Neural cell (in vitro differentiated cells): Measurements from ENCODE around the gene FCN3. TPM values are rescaled to one million over a fixed set of nuclear protein-coding genes. Genes with fewer than 3 reads are reported as not detected.

Experiments
- H2AFZ ChIP-seq: fragments of 200-600, 300-800 bp; sonication (generic), shearing (Covaris generic); 2 replicates; pipeline ENCODE4 v1.6.0; 2014; ENCODE audit warnings: low read depth, mild to moderate bottlenecking, antibody characterized with exemption, low read length, moderate library complexity
- H3F3A ChIP-seq: fragments of 200-600 bp; shearing (Covaris generic); 2 replicates; pipeline ENCODE4 v1.6.1; 2016; ENCODE audit warnings: mild to moderate bottlenecking, moderate library complexity, mixed read lengths, antibody characterized with exemption, low read length; ENCODE audit not compliant: insufficient read depth, poor library complexity, severe bottlenecking
- H3K27ac ChIP-seq: fragments of 200-600, 300-800 bp; sonication (generic), shearing (Covaris generic); 2 replicates; pipeline ENCODE4 v1.5.1; 2014; ENCODE audit warnings: mild to moderate bottlenecking, low read length, moderate library complexity
- H3K27me3 ChIP-seq: fragments of 300-800, 200-600 bp; sonication (generic), shearing (Covaris generic); 2 replicates; pipeline ENCODE4 v1.6.0; 2014; ENCODE audit warnings: mild to moderate bottlenecking, low read depth, low read length, moderate library complexity; ENCODE audit not compliant: insufficient read depth
- H3K36me3 ChIP-seq: fragments of 300-800, 200-600 bp; sonication (generic), shearing (Covaris generic); 2 replicates; pipeline ENCODE4 v1.5.1; 2014; ENCODE audit warnings: mild to moderate bottlenecking, antibody characterized with exemption, low read length, moderate library complexity; ENCODE audit not compliant: insufficient read depth
- H3K4me2 ChIP-seq: fragments of 300-800, 200-600 bp; sonication (generic), shearing (Covaris generic); 2 replicates; pipeline ENCODE4 v1.6.0; 2014; ENCODE audit warnings: mild to moderate bottlenecking, low read length
- H3K4me3 ChIP-seq: fragments of 300-800, 200-600 bp; sonication (generic), shearing (Covaris generic); 2 replicates; pipeline ENCODE4 v1.5.1; 2014; ENCODE audit warnings: mild to moderate bottlenecking, low read length, moderate library complexity
- H3K79me2 ChIP-seq: fragments of 200-600 bp; shearing (Covaris generic); replicated peaks from 2 replicates; pipeline ENCODE4 v1.6.0; 2014; ENCODE audit warnings: mild to moderate bottlenecking, low read length, moderate library complexity; ENCODE audit not compliant: insufficient read depth
- H3K9ac ChIP-seq: fragments of 300-800, 200-600 bp; sonication (generic), shearing (Covaris generic); 2 replicates; pipeline ENCODE4 v1.6.1; 2016; ENCODE audit warnings: mild to moderate bottlenecking, low read length, mixed read lengths
- H3K9me2 ChIP-seq: fragments of 200-600 bp; shearing (Covaris generic); 2 replicates; pipeline ENCODE4 v1.6.1; 2016; ENCODE audit warnings: mild to moderate bottlenecking, low read length, mixed read lengths; ENCODE audit not compliant: insufficient read depth
- H3K9me3 ChIP-seq: fragments of 200-600, 300-800 bp; sonication (generic), shearing (Covaris generic); 2 replicates; pipeline ENCODE4 v1.6.1; 2016; ENCODE audit warnings: mild to moderate bottlenecking, mixed run types, low read length, moderate library complexity, mixed read lengths
- H4K20me1 ChIP-seq: fragments of 200-600 bp; shearing (Covaris generic); 2 replicates; pipeline ENCODE4 v1.6.1; 2016; ENCODE audit warnings: mild to moderate bottlenecking, mixed run types; ENCODE audit not compliant: insufficient read depth
- CTCF ChIP-seq: fragments of 450-650 bp; IDR thresholded peaks from 2 replicates; pipeline ENCODE4 v1.5.1; 2014; ENCODE audit warnings: antibody characterized with exemption, mild to moderate bottlenecking, moderate library complexity; ENCODE audit not compliant: poor library complexity, severe bottlenecking
- EP300 ChIP-seq: fragments of 450-650 bp; conservative IDR thresholded peaks from 2 replicates; pipeline ENCODE4 v1.6.1; 2014; ENCODE audit warnings: antibody characterized with exemption, mild to moderate bottlenecking, moderate library complexity; ENCODE audit not compliant: poor library complexity, severe bottlenecking
- EZH2 ChIP-seq: fragments of 200-600, 300-800 bp; shearing (Covaris generic), sonication (generic); IDR thresholded peaks from 2 replicates; pipeline ENCODE4 v1.6.1; 2014; ENCODE audit warnings: antibody characterized with exemption, low read length, borderline replicate concordance, mild to moderate bottlenecking; ENCODE audit not compliant: insufficient read depth, poor library complexity, severe bottlenecking
- MXI1 ChIP-seq: fragments of 450-650 bp; conservative IDR thresholded peaks from 2 replicates; pipeline ENCODE4 v1.6.1; 2014; ENCODE audit warnings: antibody characterized with exemption, mild to moderate bottlenecking; ENCODE audit not compliant: poor library complexity, severe bottlenecking
- POLR2AphosphoS5 ChIP-seq: IDR thresholded peaks from 2 replicates; pipeline ENCODE4 v1.6.1; 2012
- RAD21 ChIP-seq: fragments of 450-650 bp; conservative IDR thresholded peaks from 2 replicates; pipeline ENCODE4 v1.6.1; 2014; ENCODE audit warnings: antibody characterized with exemption, mild to moderate bottlenecking, moderate library complexity
- REST ChIP-seq: IDR thresholded peaks from 2 replicates; pipeline ENCODE4 v1.6.1; 2012; ENCODE audit warnings: borderline replicate concordance
- SMC3 ChIP-seq: fragments of 450-650 bp; conservative IDR thresholded peaks from 2 replicates; pipeline ENCODE4 v1.6.1; 2014; ENCODE audit warnings: antibody characterized with exemption, mild to moderate bottlenecking, moderate library complexity; ENCODE audit not compliant: poor library complexity
- TAF1 ChIP-seq: IDR thresholded peaks from 2 replicates; pipeline ENCODE4 v1.6.1; 2012; ENCODE audit warnings: low read depth
- polyA plus RNA-seq: library from polyadenylated mRNA; depleted of rRNA; stranded (reverse); fragments of >200 nt; gene quantifications from 2 replicates; pipeline ENCODE4 v1.2.3, GENCODE V29; 2014

FCN3 gene
- polyA plus RNA-seq, 1 donor from 2014 or later: not detected

- TF ChIP-seq SMC3 (no peak), RAD21 (no peak), EP300 (no peak), TAF1 (no peak)
These were observed 23.0 kb downstream of the FCN3 start (continued) for GRCh38 chr1:27351541-27352107.

- Histone ChIP-seq H2AFZ (no peak overlapping the region), H3K9me3 (no peaks in the 10 kb centered on the region)
These were observed 23.7 kb downstream of the FCN3 start for GRCh38 chr1:27350663-27351540.

DNA sequence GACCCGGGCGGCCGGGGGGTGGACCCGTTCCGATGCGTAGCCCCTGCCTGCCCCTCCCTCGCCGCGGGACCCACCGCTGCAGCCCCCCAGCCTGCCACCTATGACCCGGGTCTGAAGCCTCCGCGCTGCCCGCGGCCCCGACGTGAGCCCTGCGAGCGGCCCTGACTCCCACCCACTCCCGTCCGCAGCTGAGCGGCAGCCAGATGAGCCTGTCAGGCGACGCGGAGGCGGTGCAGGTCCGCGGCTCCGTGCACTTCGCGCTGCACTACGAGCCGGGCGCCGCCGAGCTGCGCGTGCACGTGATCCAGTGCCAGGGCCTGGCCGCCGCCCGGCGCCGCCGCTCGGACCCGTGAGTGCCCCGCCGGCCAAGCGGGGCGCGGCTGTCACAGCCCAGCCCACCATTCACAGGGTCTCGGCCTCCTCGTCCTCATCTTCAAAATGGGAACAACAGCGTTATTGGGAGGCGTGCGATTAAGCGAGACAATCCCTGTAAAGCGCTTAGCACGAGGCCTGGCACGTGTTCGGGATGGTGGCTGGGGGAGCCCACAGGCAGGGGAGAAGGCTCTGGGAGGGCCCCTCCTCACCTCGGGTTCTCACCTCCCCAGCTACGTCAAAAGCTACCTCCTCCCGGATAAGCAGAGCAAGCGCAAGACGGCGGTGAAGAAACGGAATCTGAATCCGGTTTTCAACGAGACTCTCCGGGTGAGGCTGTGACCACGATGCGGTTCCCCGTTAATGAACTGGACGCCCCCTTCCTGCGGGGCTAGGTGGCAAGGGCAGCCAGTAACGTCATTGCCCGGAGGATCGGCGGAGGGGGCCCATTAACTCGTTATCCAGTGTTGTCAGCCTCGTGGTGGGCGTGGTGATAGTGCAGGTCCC is 24.6 kb downstream of the FCN3 start:
- Histone ChIP-seq H3K36me3 (no peaks in the 10 kb centered on the region), H3K9me2 (no peaks in the 10 kb centered on the region), H2AFZ (no peak overlapping the region), H3K27me3 (peaks cover 31% of the 10 kb centered on the region), H3F3A (no peaks in the 10 kb centered on the region), H3K4me3 (peak overlapping the region; percentile 63), H3K9ac (no peak overlapping the region), H3K4me2 (no peak overlapping the region), H3K79me2 (no peaks in the 10 kb centered on the region), H3K9me3 (no peaks in the 10 kb centered on the region), H3K27ac (no peak overlapping the region), H4K20me1 (no peaks in the 10 kb centered on the region)
- TF ChIP-seq CTCF (no peak), REST (no peak), EP300 (no peak), EZH2 (no peak), POLR2AphosphoS5 (peak; percentile 11), RAD21 (no peak), SMC3 (no peak), MXI1 (peak; percentile 17), TAF1 (no peak)

More at GRCh38 chr1:27350663-27351540, 23.7 kb downstream of the FCN3 start:
- H3K4me3 ChIP-seq: no peak overlapping the region
- no peak overlapping the region for H3K27ac ChIP-seq
- no peak for TF ChIP-seq EP300
- no peak for TF ChIP-seq MXI1
- H3F3A ChIP-seq: no peaks in the 10 kb centered on the region
- no peaks in the 10 kb centered on the region for H3K79me2 ChIP-seq
- H3K36me3 ChIP-seq: no peaks in the 10 kb centered on the region
- no peaks in the 10 kb centered on the region for H4K20me1 ChIP-seq
- H3K9ac ChIP-seq: no peak overlapping the region
- H3K4me2 ChIP-seq: no peak overlapping the region
- H3K9me2 ChIP-seq: no peaks in the 10 kb centered on the region
- H3K27me3 ChIP-seq: peaks cover 31% of the 10 kb centered on the region
